ENCODE measurements around the gene PDGFRB.

The PDGFRB gene

DNA sequence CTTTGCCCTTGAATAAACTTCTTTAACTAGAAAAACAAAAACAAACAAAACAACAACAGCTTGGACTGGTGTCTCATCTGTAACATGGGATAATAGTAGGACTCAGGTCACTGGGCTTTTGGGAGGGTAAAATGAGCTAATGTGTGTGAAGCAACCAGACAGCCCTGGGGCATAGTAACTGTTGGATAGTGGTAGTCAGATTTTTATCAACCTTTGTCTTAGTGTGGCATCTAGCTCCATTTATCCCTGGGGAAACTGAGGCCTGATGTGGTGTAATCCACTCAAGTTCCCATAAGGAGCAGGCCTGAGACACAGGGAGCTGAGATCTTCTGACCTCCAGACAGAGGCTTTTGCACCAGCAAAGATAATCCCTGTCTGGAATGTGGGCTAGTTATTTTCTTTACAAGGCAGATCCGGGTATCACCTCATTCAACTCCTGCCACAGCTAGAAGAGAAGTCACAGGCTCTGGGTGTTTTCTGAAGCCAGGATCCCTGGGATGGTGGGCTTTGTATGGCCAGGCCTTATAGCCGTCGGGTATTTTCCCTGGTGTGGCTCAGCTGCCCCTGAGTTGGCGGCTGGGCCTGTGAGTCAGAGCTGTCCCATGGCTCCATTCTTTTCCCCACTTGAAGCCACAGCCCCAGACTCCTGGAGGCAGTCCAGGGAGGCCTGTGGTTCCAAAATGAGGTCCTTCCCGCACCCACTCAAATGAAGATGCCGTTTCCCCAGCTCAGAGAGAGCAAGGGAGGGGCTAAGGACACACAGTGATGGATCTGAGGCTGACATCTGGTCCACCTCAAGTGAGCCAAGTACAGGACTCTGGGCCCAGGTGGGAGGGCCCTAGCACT is 43.2 kb downstream of the PDGFRB start:
- peak overlapping the region; percentile 0 to 15 (median 14) for H3K27ac Mint-ChIP-seq
- TF ChIP-seq, protein P1, sequence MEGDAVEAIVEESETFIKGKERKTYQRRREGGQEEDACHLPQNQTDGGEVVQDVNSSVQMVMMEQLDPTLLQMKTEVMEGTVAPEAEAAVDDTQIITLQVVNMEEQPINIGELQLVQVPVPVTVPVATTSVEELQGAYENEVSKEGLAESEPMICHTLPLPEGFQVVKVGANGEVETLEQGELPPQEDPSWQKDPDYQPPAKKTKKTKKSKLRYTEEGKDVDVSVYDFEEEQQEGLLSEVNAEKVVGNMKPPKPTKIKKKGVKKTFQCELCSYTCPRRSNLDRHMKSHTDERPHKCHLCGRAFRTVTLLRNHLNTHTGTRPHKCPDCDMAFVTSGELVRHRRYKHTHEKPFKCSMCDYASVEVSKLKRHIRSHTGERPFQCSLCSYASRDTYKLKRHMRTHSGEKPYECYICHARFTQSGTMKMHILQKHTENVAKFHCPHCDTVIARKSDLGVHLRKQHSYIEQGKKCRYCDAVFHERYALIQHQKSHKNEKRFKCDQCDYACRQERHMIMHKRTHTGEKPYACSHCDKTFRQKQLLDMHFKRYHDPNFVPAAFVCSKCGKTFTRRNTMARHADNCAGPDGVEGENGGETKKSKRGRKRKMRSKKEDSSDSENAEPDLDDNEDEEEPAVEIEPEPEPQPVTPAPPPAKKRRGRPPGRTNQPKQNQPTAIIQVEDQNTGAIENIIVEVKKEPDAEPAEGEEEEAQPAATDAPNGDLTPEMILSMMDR (IDR thresholded peaks at IDR 0.05; ENCODE audit: unreplicated experiment in 3 of 3) = no peak
- peaks cover 5% of the 10 kb centered on the region for H3K36me3 Mint-ChIP-seq (ENCODE audit: low read depth)
- H3K27me3 Mint-ChIP-seq (ENCODE audit: low read depth) = peaks cover 5% of the 10 kb centered on the region
- peaks cover 42% of the 10 kb centered on the region for H3K4me1 Mint-ChIP-seq
- H3K9me3 Mint-ChIP-seq = no peaks in the 10 kb centered on the region
- no peak overlapping the region for H3K4me3 Mint-ChIP-seq

DNA sequence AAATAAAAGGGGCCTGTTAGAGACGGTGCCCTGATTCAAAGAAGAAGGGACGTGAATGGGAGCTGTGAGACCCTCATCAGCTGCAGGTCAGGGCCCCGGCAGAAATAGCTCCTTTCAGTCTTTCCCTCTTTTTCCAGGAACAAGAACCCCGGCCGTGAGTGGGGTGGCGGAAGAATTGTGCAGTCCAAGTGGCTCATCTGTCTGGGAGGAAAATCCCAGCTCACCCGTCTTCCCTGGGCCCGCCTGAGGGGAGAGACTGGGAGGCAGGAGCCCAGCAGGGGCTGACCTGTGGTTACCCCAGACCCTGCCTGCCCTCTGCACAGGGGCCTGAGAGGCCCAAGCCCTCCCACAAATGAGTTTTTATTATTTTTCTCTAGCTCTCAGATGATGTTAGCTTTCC is 44.5 kb downstream of the PDGFRB start:
- no peaks in the 10 kb centered on the region for H3K9me3 Mint-ChIP-seq
- no peaks in the 10 kb centered on the region for H3K36me3 Mint-ChIP-seq (ENCODE audit: low read depth)
- H3K27ac Mint-ChIP-seq = peak overlapping the region; percentile 14 to 86 (median 54)
- H3K27me3 Mint-ChIP-seq (ENCODE audit: low read depth) = peaks cover 5% of the 10 kb centered on the region
- H3K4me3 Mint-ChIP-seq = no peak overlapping the region
- peaks cover 51% of the 10 kb centered on the region for H3K4me1 Mint-ChIP-seq
- TF ChIP-seq, protein P1 (IDR thresholded peaks at IDR 0.05; ENCODE audit: unreplicated experiment in 3 of 3) = no peak

DNA sequence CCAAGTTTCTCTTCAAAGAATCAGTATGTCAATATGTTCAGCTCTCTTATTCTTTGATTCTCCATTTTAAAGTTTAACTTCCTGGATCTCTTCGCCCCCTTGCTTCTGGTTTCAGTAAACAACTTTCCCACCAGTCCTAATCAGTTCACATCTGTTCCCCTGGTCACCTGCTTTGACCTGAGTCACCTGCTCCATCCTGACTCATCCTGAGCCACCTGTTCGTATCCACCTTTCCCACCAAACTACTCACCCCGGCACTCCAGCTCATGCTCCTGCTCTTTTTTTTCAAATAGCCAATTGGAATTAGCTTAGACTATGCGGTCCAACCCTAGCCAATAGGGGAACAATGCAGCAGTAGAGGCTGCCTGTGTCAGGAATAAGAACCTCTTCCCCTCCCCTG is 45.7 kb downstream of the PDGFRB start:
- Mint-ChIP-seq H3K4me1 (peaks cover 51% of the 10 kb centered on the region), H3K27ac (peak overlapping the region; percentile 62 to 72 (median 72)), H3K9me3 (no peaks in the 10 kb centered on the region), H3K27me3 (ENCODE audit: low read depth) (peaks cover 5% of the 10 kb centered on the region), H3K4me3 (no peak overlapping the region), H3K36me3 (ENCODE audit: low read depth) (no peaks in the 10 kb centered on the region)
- TF ChIP-seq, protein P1 (IDR thresholded peaks at IDR 0.05; ENCODE audit: unreplicated experiment in 3 of 3) = no peak

DNA sequence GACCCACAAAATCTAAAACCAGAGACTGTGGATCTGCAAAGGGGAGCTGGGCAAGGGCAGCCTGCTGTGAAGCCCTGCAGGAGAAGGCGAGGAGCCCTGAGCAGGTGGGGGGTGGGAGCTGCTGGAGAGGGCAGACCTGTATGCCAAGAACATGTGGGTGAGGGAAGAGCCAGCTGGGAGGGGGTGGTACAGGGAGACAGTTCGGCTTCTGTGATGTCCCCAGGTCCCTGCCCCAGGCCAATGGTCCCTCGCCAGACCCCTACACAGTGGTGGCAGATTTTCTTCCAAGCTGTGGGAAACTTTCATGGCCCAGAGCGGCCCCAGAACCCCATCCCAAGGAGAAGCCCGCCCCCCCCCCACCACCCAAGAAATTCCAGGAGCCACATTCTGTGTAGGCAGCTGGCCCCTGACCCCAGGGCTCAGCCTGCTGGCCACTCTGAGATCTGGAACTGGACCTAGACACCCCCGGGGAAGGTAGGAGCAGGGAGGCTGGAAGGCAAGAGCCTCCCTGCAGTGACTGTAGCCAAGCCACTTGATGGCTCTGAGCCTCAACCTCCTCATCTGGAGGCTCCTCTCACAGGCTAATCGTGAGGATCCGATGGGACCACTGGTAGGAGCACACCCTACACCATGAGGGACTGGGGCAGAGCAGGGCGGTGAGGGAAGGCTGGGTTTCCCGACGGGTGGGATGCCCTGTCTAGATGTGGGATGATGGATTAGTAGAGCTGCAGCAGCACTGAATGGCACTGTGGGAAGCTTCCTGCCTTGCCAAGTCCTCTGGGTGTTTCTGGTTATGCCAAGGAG is 46.7 kb downstream of the PDGFRB start:
- Mint-ChIP-seq H3K27me3 (ENCODE audit: low read depth) (peaks cover under 1% of the 10 kb centered on the region), H3K4me3 (no peak overlapping the region), H3K27ac (peak overlapping the region; percentile 72 to 90 (median 83)), H3K9me3 (no peaks in the 10 kb centered on the region), H3K4me1 (peaks cover 51% of the 10 kb centered on the region), H3K36me3 (ENCODE audit: low read depth) (no peaks in the 10 kb centered on the region)
- TF ChIP-seq, protein P1 (IDR thresholded peaks at IDR 0.05; ENCODE audit: unreplicated experiment in 3 of 3) = no peak

DNA sequence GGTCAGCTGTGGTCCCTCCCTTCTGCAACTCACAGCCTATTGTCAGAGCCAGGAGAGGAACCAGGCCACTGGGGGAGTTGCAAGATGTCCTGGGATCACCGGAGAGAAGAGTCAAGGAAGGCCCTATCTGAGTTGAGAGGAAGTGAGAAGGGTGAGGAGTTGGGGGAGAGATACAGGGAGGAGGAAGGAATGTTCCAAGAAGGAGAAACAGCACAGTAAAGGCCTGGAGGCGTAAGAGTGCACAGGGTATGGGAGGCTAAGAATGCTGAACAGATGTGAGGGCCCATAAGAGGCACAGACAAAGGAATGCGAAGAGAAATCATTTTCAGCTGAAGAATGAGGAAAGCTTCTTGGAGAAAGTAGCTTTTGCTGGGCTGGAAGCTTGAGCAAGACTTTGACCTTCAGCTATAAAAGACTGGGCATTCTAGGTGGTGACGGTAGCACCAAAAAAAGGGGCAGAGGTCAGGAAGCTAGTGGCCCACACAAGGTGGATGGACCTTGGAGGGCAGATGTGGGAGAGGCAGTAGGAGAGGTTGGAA is 47.7 kb downstream of the PDGFRB start:
- no peaks in the 10 kb centered on the region for H3K9me3 Mint-ChIP-seq
- H3K4me3 Mint-ChIP-seq = no peak overlapping the region
- peaks cover 5% of the 10 kb centered on the region for H3K27me3 Mint-ChIP-seq (ENCODE audit: low read depth)

More for the DNA sequence above, 47.7 kb downstream of the PDGFRB start:
- Mint-ChIP-seq H3K4me1 (peaks cover 47% of the 10 kb centered on the region), H3K27ac (peak overlapping the region; percentile 90 to 96 (median 94)), H3K36me3 (ENCODE audit: low read depth) (no peaks in the 10 kb centered on the region)
- TF ChIP-seq, protein P1 (IDR thresholded peaks at IDR 0.05; ENCODE audit: unreplicated experiment in 3 of 3) = no peak
